ENCODE data around the gene CDK19. TPM values are rescaled to one million over a fixed set of nuclear protein-coding genes. Genes with fewer than 3 reads are reported as not detected.

The CDK19 gene
- total and polyA plus RNA-seq, 2 of the 13 experiments (the other 11 are each of a cell fraction or from before 2014, with no cell fraction given): 13.4 to 27.0 TPM

DNA sequence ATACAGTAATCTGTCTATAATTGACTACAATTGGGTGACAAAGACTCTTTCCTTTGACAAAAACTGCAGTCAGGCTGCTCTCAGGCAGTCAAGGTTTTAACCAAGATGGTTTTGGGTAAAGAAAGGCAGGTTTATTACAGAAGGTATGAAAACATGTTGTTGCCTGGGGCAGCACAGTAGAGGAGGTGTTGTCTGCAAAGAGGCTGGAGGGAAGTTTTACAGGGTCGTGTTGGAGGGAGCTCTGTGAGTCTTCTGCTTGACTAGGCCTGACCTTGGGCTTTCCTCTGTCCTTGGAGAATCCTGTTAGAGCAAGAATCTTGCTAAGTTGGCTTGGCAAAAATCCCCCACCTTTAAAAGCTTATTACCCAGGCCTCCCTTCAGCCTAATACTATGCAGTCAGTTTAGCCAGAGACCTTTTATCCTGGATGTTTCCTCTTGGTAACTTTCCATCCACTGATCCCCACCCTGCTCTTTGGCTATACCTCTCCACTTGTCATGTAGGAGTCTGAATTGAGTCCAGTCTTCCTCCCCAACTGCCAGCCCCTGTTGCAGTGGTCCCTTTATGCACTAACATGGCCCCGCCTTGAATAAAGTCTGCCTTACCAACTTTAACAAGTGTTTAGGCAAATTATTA, 195.9 kb downstream of the CDK19 start:
- H3K79me2 ChIP-seq (ENCODE audit: insufficient read depth, low read length): no peaks in the 10 kb centered on the region
- H3K36me3 ChIP-seq (replicated peaks in 1 of 2; ENCODE audit: control insufficient read depth in 1 of 2, insufficient read depth in 2 of 2, low read length in 2 of 2): peaks cover 16 to 65% of the 10 kb centered on the region in 2 experiments
- no peak for DNase-seq (ENCODE audit: low spot score)
- intact Hi-C loops (cut with micrococcal nuclease; ENCODE audit: unreplicated experiment) (no loop called here), in situ Hi-C loops (cut with HindIII; ENCODE audit: extremely low pct_ligation_motif_present, low pct_unique_long_range_greater_than_20kb) (no loop called here)
- WGBS (ENCODE audit: low lambda C conversion rate): 84% methylated on average over 2 of the region's 2 CpGs
- no peak overlapping the region for H3K4me3 ChIP-seq (replicated peaks in 1 of 3; ENCODE audit: insufficient read depth in 1 of 3, low read depth in 2 of 3, low read length in 3 of 3)
- ChIA-PET CTCF (ENCODE audit: low intra/inter-chr PET ratio, low total read pairs) (no interaction called here), POLR2A (interaction anchor here (1.5 kb wide), 1 partner anchor 255 kb away, joined by 5 read pairs; the partner anchor contains the start of gene AMD1)
- ATAC-seq: peak; percentile 53
- H3K9ac ChIP-seq (ENCODE audit: insufficient read depth, low read depth, low read length): no peak overlapping the region
- peaks cover 23% of the 10 kb centered on the region for H3K4me1 ChIP-seq (ENCODE audit: insufficient read depth, low read length)
- H4K20me1 ChIP-seq (ENCODE audit: insufficient read depth, low read length): no peaks in the 10 kb centered on the region
- peak overlapping the region; percentile 17 for H3K27ac ChIP-seq (ENCODE audit: extremely low read length, insufficient read depth, low read length)
- peak overlapping the region; percentile 18; the same call in 1 of the 2 replicates for H3K4me2 ChIP-seq (ENCODE audit: low read depth, low read length)
- BruUV-seq (replicated peaks): TSS peak; percentile 14
- FAIRE-seq: no peak
- no peaks in the 10 kb centered on the region for H3K9me3 ChIP-seq (ENCODE audit: low read length)
- H2AFZ ChIP-seq (ENCODE audit: low read length): no peak overlapping the region
- H3K27me3 ChIP-seq (ENCODE audit: control insufficient read depth in 1 of 2, insufficient read depth in 2 of 2, low read length in 2 of 2): no peaks in the 10 kb centered on the region
- TF ChIP-seq ZNF333 (CRISPR knock-in tag; IDR thresholded peaks at IDR 0.05; ENCODE audit: borderline replicate concordance) (no peak), MZF1 (CRISPR knock-in tag; IDR thresholded peaks at IDR 0.05; ENCODE audit: borderline replicate concordance) (no peak), SIX4 (CRISPR knock-in tag; IDR thresholded peaks at IDR 0.05) (no peak), ZNF496 (CRISPR knock-in tag; IDR thresholded peaks at IDR 0.05; ENCODE audit: insufficient replicate concordance) (no peak), CCDC6 (CRISPR knock-in tag; IDR thresholded peaks at IDR 0.05) (no peak), EP300 (IDR thresholded peaks at IDR 0.05; ENCODE audit: low read depth in 2 of 2, low read length in 2 of 2) (peak in 1 of 2 experiments; percentile 18; a peak in 1 of 4 replicates), EP300 (CRISPR knock-in tag; IDR thresholded peaks at IDR 0.05; ENCODE audit: borderline replicate concordance) (no peak), KDM1A (CRISPR knock-in tag; IDR thresholded peaks at IDR 0.05) (no peak)
- TF ChIP-seq, protein P1, sequence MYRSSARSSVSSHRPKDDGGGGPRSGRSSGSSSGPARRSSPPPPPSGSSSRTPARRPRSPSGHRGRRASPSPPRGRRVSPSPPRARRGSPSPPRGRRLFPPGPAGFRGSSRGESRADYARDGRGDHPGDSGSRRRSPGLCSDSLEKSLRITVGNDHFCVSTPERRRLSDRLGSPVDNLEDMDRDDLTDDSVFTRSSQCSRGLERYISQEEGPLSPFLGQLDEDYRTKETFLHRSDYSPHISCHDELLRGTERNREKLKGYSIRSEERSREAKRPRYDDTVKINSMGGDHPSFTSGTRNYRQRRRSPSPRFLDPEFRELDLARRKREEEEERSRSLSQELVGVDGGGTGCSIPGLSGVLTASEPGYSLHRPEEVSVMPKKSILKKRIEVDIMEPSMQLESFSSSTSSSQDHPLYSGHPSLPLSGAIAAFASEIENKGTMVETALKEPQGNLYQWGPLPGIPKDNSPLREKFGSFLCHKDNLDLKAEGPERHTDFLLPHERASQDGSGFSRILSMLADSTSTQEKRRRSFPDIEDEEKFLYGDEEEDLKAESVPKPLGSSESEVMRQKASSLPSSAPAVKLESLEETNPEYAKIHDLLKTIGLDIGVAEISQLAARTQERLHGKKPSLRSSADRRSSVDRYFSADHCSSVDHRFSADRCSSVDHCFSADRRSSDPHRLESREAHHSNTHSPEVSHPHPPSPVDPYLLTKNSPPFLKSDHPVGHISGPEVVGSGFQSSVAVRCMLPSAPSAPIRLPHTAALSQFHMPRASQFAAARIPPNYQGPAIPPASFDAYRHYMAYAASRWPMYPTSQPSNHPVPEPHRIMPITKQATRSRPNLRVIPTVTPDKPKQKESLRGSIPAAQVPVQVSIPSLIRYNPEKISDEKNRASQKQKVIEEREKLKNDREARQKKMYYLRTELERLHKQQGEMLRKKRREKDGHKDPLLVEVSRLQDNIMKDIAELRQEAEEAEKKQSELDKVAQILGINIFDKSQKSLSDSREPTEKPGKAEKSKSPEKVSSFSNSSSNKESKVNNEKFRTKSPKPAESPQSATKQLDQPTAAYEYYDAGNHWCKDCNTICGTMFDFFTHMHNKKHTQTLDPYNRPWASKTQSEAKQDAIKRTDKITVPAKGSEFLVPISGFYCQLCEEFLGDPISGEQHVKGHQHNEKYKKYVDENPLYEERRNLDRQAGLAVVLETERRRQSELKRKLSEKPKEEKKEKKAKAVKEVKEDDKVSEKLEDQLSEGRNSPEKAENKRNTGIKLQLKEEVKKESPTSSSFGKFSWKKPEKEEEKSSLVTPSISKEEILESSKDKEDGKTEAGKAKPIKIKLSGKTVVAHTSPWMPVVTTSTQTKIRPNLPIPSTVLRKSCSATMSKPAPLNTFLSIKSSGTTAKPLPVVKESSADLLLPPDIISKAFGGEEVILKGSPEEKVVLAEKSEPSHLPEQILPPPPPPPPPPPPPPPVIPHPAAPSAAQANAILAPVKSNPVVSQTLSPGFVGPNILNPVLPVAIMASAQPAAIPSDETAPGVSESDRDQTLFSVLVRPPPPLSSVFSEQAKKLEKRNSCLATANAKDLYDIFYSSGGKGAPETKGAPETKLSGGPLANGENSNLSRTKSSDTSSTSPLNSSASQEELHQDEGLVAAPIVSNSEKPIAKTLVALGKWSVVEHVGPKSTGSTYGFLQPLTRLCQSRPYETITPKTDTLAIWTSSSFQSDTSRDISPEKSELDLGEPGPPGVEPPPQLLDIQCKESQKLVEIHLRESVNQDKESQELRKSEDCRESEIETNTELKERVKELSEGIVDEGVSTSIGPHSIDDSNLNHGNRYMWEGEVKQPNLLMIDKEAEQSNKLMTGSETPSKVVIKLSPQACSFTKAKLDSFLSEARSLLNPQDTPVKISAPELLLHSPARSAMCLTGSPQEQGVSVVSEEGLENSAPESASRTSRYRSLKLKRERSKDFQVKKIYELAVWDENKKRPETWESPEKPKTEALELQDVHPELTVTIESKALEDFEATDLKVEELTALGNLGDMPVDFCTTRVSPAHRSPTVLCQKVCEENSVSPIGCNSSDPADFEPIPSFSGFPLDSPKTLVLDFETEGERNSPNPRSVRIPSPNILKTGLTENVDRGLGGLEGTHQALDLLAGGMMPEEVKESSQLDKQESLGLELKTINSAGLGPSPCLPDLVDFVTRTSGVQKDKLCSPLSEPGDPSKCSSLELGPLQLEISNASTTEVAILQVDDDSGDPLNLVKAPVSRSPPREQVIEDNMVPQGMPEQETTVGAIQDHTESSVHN (CRISPR knock-in tag; IDR thresholded peaks at IDR 0.05): no peak
- TF ChIP-seq, protein P2, sequence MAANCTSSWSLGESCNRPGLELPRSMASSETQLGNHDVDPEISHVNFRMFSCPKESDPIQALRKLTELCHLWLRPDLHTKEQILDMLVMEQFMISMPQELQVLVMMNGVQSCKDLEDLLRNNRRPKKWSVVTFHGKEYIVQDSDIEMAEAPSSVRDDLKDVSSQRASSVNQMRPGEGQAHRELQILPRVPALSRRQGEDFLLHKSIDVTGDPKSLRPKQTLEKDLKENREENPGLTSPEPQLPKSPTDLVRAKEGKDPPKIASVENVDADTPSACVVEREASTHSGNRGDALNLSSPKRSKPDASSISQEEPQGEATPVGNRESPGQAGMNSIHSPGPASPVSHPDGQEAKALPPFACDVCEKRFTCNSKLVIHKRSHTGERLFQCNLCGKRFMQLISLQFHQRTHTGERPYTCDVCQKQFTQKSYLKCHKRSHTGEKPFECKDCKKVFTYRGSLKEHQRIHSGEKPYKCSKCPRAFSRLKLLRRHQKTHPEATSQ (CRISPR knock-in tag; IDR thresholded peaks at IDR 0.05; ENCODE audit: borderline replicate concordance): no peak

Measured in HepG2 (cell line).